HG02970 (cell line): ENCODE measurements around the gene JAKMIP3.

Experiments
- ATAC-seq: cut with Tn5 transposase; IDR thresholded peaks from one replicate; pipeline ENCODE4 v1.9.1; 2021; ENCODE audit warnings: mild to moderate bottlenecking, moderate library complexity, moderate number of reproducible peaks; ENCODE audit not compliant: unreplicated experiment, low FRiP score

The JAKMIP3 gene

DNA sequence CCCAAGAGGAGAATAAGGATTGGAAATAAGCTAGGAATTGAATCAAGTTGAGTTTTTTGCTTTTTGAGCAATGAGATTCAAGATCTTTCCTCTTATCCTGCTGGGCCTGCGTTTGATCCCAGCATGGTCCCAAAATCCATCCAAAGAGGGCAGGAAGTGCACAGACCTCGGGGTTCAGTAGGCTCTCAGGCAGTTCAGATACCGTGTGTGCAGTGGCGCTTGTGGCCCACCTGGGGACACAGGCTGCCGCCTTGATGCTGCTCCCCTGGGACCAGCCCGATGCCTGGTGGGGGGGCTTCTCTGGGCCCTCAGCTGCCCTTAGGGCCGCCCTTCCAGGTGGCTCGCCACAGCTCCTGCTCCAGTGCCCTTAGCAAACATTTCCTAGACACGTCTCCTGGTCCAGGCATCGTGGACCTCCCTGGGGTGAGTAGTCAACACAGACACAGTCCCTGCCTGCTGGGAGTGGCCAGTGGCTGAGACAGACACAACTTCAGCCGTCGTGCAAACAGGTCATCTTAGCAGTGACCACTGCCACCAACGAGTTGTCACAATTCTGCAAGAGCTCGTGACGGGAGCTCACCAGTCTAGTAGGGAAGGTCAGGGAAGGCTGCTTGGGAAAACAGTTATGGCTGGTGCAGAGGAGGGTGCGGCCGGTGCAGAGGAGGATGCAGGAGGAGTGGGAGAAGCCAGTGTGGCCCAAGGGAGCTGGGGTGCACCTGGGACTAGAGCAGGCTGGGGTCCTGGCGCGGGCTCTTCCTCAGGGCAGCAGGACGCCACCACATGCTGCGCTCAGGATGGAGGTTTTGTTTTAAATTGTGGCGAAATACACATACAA is 21.7 kb upstream of the JAKMIP3 start:
- no peak for ATAC-seq

DNA sequence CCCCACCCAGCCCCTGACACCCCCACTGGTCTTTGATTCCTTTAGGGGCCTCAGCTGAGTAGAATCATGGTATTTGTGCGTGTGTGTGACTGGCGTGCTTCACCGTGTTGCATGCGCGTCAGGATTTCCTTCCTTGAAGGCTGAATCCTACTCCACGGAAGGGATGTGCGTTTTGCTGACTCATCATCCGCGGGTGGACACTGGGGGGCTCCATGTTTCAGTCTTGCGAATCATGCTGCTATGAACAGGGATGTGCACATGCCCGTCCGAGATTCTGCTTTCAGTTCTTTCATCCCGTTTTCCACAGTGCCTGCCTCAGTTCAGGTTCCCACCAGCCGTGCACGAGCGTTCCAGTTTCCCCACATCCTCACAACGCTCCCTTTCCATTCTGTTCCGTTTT is 20.9 kb upstream of the JAKMIP3 start:
- ATAC-seq = no peak

DNA sequence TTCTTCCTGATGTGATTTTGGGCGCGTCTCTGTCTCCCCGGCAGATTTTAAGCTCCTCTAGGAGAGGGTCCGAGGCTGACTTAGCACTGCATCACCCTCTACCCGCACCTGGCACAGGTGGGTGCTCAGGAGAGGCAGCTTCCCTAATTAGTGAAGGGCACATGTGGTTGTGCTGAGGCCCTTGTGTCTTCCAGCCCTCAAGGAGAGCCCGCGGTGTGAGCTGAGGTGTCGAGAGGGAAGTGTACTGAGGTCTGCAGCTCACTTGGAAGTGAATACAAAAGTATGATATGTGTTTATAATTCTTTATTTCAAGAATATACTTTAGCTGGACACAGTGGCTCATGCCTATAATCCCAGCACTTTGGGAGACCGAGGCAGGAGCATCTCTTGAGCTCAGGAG is 20.4 kb upstream of the JAKMIP3 start:
- ATAC-seq = no peak

DNA sequence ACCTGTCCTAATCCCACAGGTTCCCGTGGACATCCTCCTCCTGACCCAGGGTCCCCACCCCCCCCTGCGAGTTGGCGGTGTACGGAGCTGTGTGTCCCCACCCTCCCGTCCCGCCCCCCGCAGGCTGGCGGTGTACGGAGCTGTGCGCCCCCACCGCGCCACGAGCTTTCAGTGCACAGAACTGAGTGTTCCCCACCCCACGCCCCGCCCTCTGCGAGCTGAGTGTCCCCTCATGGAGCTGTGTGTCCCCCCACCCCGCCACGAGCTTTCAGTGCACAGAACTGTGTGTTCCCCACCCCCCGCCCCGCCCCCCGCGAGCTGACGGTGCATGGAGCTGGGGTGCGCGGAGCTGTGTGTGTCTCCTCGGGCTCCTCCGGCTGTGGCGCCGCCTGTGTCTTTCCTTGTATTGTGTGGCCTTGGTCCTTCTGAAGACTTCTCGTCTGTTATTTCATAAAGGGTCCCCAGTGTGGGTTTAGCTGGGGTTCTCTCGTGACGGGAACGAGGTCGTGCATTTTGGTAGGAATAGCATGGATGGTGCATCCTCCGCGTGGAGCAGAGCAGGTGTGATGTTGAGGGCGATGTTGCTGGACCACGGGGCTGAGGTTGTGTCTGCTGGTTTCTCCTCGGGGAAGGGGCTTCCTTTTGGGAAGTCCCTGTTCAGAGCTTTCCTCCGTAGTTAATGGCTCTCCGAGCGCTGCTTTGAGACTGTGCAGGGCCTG is 18.0 kb upstream of the JAKMIP3 start:
- no peak for ATAC-seq

DNA sequence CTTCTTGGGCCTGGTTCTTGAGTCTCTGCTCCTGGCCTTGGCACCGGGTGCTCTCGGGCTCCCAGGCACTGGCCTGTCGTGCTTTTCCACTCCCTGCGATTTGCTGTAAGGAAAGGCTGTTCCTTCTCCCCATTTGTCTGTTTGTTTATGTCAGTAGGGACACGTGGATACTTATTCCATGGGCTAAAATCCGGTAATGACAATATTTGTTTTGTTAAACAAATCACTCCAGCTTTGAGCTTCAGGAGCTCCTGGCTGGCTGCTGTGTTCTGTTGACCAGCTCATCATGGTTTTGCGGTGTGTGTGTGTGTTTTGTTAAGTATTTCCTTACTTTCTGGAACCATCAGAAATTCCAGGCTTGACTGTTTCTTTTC is 17.5 kb upstream of the JAKMIP3 start:
- no peak for ATAC-seq

DNA sequence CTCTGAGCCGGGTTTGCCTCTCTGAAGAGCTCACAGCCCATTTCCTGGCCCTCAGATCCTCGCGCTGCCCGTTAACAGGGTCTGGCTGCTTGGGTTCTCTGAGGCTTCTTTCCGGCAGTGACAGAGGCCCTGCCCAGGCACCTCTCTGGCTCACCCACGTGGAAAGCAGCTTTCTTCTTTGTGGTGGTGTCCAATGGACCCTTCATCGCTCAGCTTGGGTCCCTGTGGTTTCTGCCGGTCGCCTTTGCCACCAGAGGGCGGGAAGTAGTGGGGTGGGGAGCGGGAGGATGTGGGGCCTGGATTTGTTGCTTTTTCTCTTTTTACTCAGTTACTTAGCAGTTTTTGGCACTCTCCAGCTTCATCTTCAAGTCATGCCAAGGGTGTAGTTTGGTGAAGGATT is 15.6 kb upstream of the JAKMIP3 start:
- ATAC-seq = no peak

DNA sequence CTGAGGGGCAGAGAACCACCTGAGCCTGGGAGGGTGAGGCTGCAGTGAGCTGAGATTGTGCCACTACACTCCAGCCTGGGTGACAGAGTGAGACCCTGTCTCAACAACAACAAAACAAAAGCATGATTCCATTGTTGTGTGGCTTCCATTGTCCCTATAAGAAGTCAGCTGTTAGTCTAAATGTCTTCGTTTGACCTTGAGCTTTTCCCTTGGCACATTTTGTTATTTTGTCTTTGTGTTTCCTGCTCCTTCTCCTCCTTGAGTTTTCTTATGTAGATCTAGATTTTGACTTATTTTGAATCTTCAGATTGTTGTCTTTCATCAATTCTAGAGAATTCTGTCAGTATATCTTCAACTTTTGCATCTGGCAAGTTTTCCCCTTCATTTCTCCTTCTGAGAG is 13.6 kb upstream of the JAKMIP3 start:
- no peak for ATAC-seq

DNA sequence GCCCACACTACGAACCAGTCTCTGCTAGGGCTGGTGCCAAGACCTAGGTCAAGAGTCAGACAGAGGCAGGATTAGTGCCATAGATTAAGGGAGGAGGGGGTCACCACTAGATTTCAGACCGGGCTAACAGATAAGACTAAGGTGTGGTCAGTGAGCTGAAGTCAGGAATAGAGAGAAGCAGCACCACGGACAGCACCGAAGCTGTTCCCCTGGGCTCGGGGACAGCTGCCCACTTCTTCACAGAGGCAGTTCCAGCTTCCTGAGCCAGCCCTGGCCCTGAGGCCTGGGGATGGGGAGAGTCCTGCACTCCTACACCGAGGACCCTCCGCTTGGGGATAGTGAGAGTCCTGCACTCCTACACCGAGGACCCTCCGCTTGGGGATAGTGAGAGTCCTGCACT is 11.2 kb upstream of the JAKMIP3 start:
- ATAC-seq = no peak

DNA sequence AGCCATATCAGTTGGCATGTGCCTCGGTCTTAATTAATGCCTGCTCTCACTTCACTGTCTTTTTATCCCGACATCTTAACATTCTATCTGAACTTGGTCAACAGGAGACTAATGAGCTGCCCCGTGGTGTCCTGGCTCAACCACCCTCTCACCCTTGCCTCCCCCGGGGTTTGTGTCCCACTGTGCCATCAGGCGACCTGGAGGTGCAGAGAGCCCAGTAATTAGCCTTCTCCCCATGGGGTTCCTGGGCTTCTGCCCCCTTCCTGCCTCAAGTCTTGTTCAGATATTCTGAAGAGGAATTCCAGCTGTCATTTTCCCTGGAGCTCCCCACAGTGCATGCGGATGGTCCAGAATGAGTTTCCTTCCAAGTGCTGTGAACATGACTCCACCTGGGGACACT is 10.1 kb upstream of the JAKMIP3 start:
- no peak for ATAC-seq

DNA sequence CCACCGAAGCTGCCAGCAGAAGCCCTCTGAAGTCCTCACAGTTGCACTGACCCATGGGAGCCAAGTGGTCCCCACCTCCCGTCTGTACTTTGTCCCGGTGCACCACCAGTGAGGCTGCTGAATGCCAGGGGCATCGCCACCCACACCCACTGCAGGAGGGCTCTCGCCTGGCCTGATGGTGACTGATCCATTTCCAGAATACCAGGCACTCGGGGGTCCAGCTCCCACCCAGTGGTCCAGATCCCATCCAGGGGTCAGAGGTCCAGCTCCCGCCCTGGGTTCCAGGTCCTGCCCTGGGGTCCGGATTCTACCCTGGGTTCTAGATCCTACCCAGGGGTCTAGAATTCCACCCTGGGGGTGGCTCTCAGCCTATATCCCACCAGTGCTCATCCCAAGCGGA is 9.1 kb upstream of the JAKMIP3 start:
- no peak for ATAC-seq

DNA sequence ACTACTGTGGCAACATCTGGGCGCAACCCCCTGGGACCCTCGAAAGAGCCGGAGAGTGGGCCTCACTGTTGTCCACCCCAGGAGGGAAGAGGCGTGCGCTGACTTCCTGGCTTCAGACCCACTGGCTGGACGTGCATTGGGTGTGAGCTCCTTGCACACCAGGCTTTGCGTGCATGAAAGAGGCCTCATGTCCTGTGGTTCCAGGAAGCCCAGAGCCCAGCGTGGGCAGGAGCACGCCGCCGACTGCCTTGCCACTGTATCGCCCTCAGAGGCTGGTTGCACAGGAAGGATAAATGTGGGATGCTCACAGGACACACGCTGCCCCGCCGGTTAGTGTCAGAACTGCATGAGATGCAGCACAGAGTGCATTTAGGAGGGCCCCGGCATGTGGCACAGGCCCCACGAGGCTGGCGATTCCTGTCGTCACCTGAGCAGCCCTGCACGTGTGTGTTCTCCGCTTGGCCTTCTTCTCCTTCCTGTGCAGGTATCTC is 8.5 kb upstream of the JAKMIP3 start:
- ATAC-seq = no peak

DNA sequence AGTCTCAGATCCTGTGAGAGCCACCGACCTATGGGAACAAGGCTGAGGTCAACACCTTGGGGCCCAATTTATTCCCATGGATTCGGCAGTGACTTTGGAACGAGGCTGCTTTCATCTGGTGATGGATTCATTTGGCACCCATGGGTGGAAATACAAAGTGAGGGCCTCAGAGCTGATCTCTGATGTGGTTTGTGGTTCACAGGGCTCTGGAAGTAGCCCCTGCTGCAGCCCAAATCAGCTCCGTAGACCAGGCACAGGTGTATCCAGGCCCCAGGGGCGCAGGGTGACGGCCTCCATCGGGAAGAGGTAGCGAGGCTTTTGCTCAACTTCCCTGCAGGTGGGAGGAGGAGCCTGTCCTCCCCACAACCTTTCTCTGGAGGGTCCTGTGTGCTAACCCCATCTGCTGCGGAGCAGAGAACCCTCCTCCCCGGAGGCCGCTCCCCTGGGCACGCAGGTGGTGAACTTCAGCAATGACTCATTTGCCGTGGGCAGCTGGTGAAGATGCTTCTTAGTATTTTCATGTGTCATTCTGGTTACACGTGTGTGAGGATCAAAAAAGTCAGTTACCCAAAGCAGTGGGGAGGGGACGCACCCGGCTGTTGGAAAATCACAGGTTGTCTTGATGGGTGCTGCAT is 7.5 kb upstream of the JAKMIP3 start:
- ATAC-seq = no peak

DNA sequence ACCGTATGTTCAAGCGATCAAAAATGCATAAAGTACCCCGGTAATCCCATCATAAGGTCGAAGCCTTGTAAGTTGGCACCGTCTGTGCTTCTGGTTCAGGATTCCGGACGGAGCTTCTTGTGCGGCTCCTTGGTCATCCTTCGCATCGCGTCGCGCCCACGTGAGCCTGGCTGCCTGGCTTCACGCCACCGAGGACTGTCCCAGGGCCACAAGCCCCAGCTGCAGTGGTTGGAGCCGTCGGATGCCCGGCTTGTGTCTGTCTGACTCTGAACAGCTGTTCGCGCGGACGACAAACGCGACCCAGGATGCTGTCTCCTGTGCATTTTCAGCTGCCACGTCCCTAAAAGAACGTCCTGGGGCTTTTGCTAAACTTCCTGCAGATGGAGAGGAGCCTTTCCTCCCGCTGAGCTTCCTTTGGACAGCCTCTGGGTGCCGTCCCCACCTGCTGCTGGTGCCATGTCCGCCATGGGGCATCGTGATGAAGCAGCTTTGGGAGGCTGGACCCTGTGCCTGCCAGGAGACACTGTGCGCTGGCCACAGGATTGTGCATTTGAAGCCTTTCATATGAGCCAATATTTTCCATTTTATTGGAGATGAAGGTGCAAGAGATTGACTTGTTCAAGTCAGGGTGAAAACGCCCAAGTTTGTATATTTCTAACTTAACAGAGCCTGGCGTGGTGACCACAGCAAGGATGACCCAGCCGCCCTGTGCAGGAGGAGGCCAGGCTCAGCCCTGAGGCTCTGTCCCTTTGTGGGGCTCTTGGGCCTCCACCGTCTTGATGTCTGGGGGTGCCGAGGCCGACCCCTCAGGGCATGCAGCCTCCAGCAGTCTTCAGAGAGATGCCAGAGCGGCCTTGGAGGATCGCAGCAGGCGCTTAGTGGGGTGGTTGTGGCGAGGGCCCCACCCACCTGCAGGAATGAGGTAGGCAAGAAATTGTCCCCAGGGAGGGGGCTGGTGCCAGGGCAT is 6.7 kb upstream of the JAKMIP3 start:
- no peak for ATAC-seq

DNA sequence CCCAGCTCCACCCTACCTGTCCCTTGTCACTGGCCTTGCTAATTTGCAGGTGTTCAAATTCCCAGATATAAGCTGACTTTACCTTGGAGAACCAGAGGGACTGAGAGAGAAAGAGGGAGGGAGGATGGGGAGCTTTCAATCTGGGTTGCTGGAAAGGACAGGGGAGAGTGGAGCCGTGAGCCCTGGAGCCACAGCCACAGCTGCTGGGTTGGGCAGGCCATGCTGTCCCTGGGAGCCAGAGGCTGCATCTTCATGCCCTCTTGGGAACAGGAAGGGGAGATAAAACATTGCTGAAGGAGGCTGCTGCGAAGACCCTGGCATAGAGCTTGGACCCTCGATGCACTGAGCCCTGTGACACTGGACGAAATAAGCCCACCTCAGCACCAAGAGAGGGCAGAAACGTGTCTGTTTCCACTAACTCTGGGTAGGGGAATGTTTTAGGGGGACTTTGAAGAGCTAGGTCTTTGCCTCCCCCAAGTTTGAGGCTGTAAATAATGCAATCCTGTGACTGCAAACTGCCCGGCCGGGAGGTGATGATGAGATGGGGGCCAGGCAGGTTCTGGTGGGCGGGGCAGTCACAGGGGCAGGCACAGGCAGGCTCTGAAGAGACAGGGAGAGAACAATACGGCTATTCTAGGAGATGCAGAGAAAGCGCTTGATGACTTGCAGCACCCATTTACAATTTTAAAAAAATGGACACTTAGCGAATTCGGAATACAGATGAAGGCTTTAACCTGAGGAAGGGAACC is 5.8 kb upstream of the JAKMIP3 start:
- no peak for ATAC-seq

DNA sequence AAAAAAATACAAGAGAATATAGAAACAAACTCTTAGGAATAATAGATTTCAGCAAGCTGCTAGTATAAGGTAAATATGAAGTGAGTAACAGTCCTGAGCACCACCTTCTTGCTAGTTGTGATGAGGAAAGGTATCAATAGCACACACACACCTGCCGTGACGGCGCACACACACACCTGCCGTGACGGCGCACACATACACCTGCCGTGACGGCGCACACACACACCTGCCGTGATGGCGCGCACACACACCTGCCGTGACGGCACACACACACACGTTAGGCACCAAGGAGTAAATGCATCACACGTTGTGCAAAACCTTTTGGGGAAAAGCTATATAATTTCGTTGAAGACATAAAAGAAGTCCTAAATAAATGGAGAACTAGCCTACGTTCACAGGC is 4.7 kb upstream of the JAKMIP3 start:
- no peak for ATAC-seq

DNA sequence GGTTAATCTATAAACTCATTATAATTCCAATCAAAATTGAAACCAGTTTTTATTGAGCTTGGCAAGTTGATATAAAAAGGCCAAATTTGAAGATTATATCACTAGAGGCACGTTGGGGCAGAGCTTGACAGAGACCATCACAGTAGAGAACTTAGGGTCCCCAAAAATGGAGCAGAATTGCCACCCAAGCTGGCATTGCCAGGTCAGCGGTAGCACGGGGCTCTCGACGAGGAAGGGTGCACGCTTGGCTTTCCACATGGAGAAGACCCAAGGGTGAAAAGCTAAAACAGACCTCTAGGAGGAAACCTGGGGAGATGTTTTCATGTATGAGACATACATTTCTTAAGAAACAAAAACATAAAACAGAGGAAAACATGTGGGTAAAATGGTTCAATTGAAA is 4.3 kb upstream of the JAKMIP3 start:
- no peak for ATAC-seq

DNA sequence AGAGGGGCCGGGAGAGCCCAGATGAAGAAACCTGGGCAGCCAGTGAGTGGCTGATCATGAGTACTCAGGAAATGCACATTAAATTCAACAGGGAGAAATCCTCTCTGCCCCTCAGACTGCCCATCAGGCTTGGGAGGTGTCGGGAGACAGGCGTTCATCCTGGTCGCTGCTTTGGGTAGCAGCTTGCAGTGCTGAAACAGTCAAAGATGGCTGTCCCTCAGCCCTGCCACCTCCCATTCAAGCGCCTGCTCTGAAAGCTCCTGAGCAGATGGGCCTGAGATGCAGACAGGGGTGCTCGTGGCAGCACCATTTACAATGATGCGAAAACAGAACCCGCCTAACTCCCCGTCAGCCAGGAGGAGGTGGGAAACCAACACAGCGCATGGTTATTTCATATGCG is 3.6 kb upstream of the JAKMIP3 start:
- no peak for ATAC-seq

DNA sequence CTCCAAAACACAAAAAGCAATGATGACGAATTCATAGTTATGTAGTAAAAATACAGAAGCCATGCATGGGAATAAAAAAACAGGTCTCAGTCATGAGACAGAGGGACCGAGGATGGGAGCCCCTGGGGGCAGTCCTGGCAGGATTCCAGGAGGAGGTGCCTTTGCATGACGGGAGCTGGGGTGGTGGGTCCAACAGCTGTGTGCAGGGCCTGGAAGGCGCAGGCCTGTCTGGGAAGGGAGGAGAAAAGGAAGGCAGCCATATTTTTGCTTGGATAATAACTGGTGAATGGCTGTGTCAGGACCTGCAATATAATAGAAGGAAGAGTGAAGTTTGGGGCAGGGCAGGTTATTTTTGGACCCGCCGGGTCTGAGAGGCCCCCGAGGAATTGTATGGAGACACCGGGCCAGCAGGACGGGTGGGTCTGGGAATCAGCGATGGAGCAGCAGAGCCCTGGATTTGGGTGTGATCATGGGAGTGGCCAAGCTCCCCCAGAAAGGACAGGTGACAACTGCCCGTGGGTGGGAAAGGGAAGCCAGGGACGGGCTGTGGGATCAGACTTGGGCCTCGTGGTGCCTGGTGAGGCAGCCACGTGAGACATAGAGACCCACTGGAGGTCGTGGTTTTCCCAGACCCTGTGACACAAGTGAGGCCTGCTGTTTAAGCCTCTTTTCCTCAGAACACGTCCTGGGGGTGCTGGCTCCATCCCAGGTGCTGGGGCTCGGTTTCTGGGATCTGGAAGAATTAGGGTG is 2.9 kb upstream of the JAKMIP3 start:
- ATAC-seq = no peak

DNA sequence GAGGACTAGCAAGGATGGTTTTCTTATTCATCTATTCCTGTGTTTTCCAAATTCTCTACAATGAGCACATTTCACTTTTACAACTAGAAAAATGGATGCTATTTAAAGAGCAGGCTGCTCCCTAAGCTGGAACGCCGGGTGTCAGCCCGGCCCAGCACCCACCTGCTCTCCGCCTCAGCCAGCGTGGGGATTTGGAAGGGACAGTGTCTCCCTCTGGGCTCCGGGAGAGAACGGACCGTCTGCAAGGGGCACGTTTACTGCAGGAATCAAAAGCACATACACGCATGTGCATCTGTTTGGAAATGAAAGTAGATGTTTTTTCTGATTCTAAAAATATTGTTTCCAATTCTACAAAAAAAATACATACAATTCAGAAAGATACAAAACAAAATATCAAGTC is 2.3 kb upstream of the JAKMIP3 start:
- no peak for ATAC-seq
